GM21515 (cell line): Measurements from ENCODE around the gene REG4.

ENCODE experiments used
- ATAC-seq: cut with Tn5 transposase; IDR thresholded peaks from one replicate; pipeline ENCODE4 v1.9.1; 2021; ENCODE audit not compliant: unreplicated experiment

REG4 gene

GRCh38 chr1:119782631-119783325 lies 28.5 kb downstream of the REG4 start:
- no peak for ATAC-seq

DNA sequence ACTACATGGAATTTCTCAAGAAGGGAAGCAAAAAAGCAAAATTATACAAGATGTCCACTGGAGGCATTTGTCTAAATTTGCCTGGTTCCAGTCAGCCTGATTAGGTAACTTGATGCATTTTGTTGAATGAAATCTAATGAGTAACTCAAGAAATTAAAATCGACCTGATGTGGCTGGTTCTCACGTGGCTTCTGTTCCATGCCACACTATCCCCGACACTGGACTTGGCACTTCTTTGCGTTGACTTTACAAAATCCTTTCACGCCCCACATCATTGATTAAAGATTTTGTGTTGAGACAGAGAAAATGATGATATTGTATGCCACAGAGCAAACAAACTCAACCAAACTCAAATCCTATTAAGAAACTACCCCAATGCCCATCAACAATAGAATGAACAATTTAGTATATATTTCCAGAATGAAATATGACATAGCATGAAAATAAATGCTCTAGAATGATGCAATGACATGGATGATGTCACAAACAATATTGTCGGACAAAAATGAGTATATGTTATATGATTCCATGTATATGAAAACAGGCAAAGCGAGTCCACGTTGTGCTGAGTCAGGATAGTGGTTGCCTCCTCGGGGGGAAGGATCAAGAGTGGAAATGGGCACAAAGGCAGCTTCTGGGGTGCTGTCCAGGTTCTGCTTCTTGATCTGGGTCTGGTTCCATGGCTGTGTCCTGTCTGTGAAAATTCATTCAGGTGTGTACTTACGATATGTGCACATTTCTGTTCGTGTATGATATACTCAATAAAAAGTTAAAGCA lies 29.6 kb downstream of the REG4 start:
- no peak for ATAC-seq

- ATAC-seq: no peak
Measured at GRCh38 chr1:119779869-119780356, 31.3 kb downstream of the REG4 start.

GRCh38 chr1:119778886-119779560 lies 32.2 kb downstream of the REG4 start:
- ATAC-seq: no peak

GRCh38 chr1:119778359-119778758 lies 32.9 kb downstream of the REG4 start:
- no peak for ATAC-seq

GRCh38 chr1:119774746-119775490 lies 36.3 kb downstream of the REG4 start:
- ATAC-seq: no peak

DNA sequence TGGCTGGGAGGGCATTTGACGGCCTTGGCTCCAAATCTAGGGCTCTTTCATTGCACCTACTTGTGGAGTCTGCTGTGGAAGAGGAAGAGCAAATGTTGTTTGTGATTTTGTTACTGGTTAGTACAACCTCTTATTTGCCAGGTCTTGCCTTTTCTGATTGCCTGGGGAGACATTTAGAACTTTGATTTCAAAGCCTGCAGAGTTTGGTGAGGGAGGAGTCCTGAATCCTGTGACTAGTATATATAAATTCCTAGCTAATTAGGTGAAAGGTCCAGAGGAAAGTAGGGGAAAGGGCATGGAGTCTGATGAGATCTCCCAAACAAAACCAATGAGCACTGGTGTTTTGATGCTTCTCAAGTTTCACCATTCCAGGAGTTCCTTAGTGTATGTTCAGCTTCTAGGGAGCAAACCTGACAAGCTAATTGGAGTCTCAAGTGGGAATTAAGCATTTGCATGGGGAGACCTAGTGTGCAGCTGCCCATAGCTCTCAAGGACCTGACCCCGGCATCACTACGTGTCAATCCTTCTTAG lies 37.5 kb downstream of the REG4 start:
- ATAC-seq: no peak

DNA sequence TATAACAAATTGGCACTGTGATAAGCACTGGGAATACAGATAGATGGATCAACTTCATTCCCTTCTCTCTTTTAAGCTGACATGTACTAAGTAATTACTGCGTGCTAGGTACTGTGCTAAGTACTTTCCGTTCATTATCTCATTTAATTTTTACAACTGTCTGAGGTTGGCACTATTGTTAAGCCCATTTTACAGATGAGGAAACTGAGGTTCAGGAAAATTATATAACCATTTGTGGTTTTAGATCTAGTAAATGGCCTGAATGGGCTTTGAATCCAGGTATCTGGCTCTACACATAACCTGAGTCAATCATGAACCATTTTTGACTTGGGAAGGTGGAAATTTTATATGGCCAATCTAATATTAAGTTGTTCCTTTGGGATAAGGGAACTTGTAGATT lies 39.0 kb downstream of the REG4 start:
- no peak for ATAC-seq

DNA sequence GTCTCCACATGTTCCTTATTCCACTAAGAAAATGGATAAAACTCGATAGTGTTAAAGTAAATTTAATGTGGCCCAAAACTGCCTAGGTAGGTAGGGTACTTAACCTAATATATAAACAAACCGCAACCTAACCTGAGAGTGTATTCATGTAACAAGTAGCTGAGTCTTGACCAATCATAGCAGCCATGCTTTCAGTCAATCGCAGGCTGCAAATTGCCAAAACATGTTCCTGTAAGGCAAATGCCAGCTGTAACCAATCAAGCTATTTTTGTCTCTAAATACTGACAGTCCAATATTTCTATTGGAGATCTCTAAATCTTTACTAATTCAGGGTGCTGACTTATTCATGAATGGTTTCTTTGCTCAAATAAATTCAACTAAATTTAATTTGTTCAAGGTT lies 39.5 kb downstream of the REG4 start:
- ATAC-seq: no peak

- no peak for ATAC-seq
Measured at GRCh38 chr1:119771016-119771415, 40.2 kb downstream of the REG4 start.

GRCh38 chr1:119768778-119769177 lies 42.5 kb downstream of the REG4 start, which contains the start of gene HMGCS2:
HMGCS2 (minus strand) TSS chr1:119768905; CDS start chr1:119768844, 61 bp downstream.
- no peak for ATAC-seq

DNA sequence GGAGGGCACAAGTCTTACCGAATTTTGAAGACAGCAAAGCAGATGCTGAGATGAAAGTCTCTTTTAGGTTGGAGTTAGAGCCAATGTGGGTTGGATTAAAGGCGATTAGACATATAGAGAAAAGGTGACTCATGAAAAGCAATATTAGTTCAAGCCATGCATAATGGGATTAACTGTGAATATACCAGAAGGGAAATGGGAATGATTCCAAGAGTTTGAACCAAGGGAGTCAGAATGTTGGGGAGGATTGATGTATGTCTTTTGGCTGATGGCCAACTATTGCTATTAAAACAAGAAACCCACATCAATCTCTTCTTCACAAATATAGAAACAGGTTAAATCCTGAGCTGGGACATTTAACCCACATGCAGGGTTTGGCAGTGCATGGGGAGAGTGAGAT lies 43.8 kb downstream of the REG4 start:
- no peak for ATAC-seq

- no peak for ATAC-seq
Measured at GRCh38 chr1:119766374-119766794, 44.9 kb downstream of the REG4 start.

DNA sequence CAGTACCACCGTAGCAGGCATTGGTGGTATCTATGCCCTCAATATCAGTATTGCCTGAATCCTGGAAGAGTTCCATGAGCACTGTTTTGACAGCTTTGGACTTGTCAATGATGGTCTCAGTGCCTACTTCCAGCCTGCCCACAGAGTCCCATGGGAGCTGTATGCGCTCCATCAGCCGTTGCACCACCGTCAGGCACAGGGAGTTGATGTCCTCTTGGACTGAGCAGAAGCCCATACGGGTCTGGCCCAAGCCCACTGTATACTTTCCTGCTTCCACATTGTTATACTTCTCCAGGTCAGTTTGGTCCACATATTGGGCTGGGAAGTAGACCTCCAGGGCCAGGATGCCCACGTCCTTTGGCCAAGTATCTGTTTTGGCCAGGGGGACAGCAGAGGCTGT lies 47.0 kb downstream of the REG4 start:
- no peak for ATAC-seq

GRCh38 chr1:119762953-119763352 lies 48.3 kb downstream of the REG4 start:
- ATAC-seq: no peak

- no peak for ATAC-seq
Measured at GRCh38 chr1:119762409-119762808, 48.9 kb downstream of the REG4 start.

DNA sequence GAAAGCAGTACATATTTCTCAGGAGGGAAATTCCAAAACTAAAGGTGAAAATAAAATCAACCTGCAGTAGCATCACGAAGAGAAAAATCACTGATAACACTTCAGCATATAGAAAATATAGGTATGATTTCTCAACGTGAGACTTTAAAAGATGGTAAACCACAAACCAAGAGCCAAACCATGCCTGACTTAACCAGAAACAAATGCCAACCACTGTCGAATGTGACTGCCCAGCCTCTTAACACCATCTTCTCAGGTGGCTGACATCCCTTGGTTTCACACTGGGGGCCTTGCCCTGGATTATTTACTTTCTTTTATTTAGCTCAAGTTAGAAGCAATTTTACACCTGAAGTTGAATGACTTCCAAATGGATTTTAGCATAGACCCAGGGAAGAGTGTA lies 52.7 kb downstream of the REG4 start:
- ATAC-seq: no peak

DNA sequence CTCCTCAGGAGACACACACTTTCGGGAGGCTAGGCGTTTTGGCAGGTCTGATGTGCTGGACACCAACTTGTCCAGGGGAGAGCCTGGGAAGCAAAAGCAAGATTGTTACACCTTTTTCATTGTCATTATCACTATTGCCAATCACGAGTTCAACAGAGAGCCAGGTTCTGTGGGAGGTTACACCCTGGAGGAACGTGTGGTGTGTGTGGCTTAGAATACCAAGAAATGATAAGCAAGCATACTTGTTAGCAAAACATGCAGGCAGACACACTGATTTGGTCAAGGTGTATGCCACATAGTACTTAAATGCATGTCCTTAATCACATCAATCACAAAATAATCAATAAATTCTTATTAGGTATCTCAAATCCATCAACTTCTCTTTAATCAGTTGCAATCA lies 58.7 kb downstream of the REG4 start:
- ATAC-seq: no peak

GRCh38 chr1:119748040-119748439 lies 63.2 kb downstream of the REG4 start:
- no peak for ATAC-seq

DNA sequence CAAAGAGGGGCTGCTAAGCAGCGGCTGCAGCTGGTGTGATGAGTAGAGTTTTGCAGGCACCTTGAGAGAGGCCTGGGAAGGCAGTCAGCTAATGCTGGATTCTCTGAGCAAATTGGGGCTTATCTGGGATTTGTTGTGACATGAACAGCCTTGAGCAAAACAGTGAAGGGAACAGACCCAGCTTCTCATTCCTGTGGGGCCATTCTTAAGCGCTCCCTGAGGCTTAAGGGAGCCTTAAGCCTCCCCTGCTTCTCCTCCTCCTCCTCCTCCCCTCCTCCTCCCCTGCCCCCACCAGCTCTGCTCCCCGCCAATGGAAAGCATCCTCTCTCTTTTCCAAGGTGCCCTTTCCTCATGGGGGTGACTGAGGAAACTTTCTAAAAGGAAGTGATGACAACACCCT lies 63.8 kb downstream of the REG4 start:
- no peak for ATAC-seq

DNA sequence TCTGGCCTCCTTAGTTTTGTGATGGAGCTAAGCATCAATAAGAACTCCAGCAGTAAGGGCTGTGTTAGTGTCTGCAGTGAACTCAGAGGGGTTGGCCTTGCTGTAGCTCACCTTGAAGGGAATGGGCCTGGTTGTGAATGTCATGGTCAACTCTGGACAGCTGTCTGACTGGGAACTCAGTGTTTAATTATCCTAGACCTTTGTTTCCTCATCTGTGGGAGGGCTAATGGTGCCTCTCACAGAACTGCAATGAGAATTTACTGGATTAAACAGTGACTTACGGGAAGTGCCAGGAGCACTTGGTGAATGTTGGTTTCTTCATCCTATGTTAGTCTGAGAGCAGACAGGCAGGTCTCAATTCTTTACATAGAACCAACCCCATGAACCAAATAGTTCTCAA lies 66.2 kb downstream of the REG4 start:
- ATAC-seq: no peak
